VCaP (cell line): ENCODE results near the gene TMEM151A.

Source experiments
- H3K27ac ChIP-seq: fragments of 450-650 bp; 2 replicates; pipeline ENCODE4 v1.5.1; 2017
- TF ChIP-seq, protein P1 (sequence below): fragments of 450-650 bp; conservative IDR thresholded peaks from 2 replicates; pipeline ENCODE4 v1.5.1; 2017; ENCODE audit warnings: mild to moderate bottlenecking, moderate library complexity

TMEM151A gene

DNA sequence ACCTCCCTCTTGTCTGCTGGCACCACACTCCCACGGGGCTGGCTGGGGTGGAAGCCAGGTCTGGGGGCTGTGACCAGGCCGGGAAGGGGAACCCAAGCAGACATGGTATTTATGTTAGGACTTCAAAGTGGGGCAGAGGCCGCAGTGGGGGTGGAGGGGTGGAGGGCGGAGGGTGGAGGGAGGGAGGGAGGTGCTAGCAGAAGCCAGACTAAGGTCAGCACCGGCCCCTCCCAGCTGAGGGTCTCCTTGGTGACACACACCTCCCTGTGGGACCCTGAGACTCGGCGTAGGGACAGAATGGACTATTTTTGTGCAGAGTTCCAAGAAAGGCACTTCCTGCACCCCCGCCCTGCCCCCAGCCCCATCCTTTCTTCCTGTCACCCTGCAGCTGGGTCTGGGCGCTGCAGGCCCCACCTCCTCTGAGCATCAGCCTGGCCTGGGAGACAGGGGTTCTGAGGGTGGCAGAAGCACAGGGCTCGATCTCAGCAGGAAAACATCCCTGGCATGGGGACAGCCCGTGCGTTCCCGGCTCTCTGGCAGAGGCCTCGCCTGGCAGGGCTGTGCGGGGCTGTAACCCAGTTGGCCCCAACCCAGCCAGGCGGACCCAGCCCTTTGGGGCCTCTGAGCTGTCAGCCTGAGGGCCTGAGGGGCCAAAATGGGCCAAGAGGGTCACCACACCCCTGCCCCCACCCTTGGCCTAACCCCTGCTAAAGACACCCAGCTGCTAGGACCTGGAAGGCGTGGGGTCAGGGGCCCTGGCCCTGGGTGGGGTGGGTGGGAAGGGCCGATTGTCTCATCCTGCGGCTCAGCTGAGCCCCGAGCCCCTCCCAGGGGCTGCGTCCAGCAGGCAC is 34.8 kb downstream of the TMEM151A start:
- TF ChIP-seq, protein P1, sequence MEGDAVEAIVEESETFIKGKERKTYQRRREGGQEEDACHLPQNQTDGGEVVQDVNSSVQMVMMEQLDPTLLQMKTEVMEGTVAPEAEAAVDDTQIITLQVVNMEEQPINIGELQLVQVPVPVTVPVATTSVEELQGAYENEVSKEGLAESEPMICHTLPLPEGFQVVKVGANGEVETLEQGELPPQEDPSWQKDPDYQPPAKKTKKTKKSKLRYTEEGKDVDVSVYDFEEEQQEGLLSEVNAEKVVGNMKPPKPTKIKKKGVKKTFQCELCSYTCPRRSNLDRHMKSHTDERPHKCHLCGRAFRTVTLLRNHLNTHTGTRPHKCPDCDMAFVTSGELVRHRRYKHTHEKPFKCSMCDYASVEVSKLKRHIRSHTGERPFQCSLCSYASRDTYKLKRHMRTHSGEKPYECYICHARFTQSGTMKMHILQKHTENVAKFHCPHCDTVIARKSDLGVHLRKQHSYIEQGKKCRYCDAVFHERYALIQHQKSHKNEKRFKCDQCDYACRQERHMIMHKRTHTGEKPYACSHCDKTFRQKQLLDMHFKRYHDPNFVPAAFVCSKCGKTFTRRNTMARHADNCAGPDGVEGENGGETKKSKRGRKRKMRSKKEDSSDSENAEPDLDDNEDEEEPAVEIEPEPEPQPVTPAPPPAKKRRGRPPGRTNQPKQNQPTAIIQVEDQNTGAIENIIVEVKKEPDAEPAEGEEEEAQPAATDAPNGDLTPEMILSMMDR: no peak
- H3K27ac ChIP-seq: no peak overlapping the region

DNA sequence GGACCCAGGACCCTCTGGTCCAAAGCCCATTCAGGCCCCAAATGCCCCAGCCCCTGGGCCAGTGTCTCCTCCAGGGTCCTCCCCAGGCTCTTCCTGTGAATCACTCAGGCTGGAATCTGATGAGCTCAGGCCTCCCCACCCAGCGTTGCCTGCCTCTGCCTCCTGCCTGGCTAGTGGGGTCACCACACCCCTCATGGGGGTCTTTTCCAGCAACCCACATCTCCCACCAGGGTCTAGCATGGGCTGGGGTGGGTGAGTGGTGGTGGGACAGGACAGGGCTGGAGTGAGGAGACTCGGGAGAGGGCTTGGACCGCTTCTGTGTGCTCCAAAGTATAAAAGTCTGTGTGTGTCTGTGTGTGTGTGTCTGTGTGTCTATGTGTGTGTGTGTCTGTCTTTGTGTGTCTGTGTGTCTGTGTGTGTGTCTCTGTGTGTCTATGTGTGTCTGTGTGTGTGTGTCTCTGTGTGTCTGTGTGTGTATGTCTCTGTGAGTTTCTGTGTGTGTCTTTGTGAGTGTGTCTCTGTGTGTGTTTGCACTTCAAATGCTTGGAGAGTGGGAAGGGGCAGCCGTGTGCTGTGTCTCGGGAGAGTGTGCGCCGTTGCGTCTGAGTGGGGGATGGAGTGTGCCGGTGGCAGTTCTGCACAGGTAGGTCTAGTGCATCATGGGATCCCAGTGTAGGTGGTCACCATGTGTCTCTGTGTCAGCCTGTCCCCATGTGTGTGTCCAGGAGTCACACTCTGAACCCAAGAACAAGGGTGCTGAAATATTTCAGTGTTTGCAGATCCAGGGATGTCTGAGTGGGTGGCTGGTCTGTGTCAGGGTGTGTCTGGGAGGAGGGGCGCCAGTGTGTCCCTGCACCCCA is 35.7 kb downstream of the TMEM151A start:
- H3K27ac ChIP-seq: no peak overlapping the region; the same call in 1 of the 2 replicates
- TF ChIP-seq, protein P1: no peak

DNA sequence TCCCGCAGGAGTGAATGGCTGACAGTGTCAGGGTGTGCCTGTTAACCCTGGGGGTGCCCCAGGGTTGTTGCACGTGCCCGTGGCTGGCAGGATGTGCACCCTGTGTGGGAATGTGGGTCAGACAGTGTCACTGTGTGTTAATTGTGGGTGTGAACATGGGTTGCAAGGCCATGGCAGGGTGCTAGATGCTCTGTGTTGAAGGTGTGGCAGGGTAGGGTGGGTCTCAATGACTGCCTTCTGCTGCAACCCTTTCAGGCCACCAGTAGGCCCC is 36.3 kb downstream of the TMEM151A start:
- TF ChIP-seq, protein P1: no peak
- peak overlapping the region; percentile 9; the same call in 1 of the 2 replicates for H3K27ac ChIP-seq

DNA sequence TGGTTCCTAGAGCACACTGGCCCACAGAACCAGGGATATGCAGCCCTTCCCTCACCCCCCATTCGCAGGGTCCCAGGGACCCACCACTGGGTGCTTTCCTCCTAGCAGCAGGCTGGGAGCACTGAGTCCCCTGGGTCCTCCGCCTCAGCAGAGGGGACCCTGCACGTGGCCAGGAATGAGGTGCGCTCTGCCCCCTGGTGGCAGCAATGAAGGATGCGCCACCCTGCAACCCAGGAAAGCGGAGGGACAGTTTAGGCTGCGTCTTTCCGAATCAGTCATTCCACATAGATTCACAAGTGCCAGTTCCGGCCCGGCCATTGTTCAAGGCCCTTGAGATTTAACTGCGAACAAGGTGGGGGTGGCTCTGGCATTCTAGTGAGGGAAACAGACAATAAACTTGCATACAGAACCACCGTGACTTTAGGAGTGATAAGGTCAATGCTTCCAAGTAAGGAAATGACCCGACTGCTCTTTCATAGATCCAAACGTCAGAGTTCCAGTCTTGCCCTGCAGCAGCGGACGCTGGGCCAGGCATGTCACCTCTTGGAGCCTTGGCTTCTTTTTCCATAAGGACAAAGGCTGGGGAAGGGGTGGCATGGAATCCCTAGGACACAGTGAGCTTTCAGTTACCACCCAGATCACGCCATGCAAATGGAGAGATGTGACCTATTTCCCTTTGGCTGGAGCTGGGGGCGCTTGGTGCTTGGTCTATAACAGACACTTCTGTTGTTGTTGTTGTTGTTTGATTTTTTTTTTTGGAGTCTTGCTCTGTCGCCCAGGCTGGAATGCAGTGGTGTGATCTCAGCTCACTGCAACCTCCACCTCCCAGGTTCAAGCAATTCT is 36.8 kb downstream of the TMEM151A start:
- TF ChIP-seq, protein P1: peak; percentile 100
- peak overlapping the region; percentile 9; the same call in 1 of the 2 replicates for H3K27ac ChIP-seq

DNA sequence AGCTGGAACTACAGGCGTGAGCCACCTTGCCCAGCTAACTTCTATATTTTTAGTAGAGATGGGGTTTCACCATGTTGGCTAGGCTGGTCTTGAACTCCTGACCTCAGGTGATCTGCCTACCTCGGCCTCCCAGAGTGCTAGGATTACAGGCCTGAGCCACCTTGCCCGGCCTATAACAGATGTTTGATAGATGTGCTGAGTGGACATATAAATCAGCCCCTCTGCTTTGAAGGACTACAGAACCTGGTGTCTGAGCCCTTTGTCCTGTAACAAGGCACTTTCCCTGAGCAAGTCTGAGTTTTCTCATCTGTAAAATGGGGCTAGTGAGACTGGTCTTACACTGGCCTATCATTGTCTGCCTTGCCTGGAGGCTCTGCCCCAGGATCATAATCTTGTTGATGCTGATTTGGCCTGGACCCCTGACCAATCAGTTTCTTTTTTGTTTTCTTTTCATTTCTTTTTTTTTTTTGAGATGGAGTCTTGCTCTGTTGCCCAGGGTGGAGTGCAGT is 37.5 kb downstream of the TMEM151A start:
- no peak overlapping the region for H3K27ac ChIP-seq
- TF ChIP-seq, protein P1: no peak

DNA sequence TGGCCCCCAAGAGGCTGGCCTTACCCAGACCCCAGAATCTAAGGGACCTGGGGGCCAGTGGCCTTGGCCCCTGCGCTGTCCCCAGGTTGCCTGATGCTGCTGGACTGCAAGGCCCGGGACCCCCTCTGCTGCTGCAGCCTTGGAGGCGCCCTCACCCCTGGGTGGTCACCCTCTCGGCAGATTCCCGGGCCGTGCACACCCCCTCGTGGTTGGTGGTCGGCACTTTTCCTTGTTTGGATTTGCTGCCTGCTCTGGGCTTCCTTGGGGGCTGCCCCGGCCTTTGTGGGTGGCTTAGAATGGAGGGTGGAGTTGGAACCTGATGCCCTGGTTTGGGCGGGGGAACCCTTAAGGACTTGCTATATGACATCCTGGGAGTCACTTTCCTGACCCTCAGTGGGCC is 39.2 kb downstream of the TMEM151A start:
- H3K27ac ChIP-seq: no peak overlapping the region
- TF ChIP-seq, protein P1: no peak
